Lower leg skin (tissue), 4 donors: ENCODE data around the gene LRSAM1. TPM values are rescaled to one million over a fixed set of nuclear protein-coding genes. Genes with fewer than 3 reads are reported as not detected.

Source experiments
- DNase-seq, 2 donors: peaks; one replicate each; pipeline ENCODE4 v3.0.0-alpha.2; 2019; ENCODE audit warnings: low spot score in 2 of 2
- H3K4me3 ChIP-seq: fragments of 200-600 bp; sonication (generic); 2 replicates; pipeline ENCODE4 v1.5.1; 2017; ENCODE audit warnings: mild to moderate bottlenecking, low read depth; ENCODE audit not compliant: poor library complexity, severe bottlenecking
- CTCF ChIP-seq, 3 donors: fragments of 450-650 bp; IDR thresholded peaks; one replicate each; pipeline ENCODE4 v1.5.1; 2016; ENCODE audit warnings: antibody characterized with exemption in 3 of 3, mild to moderate bottlenecking in 3 of 3, moderate library complexity in 2 of 3
- POLR2A ChIP-seq, 2 donors: fragments of 450-650 bp; IDR thresholded peaks; one replicate each; pipeline ENCODE4 v1.6.1; 2016 to 2017; ENCODE audit warnings: antibody characterized with exemption in 2 of 2, mild to moderate bottlenecking in 1 of 2, moderate library complexity in 1 of 2
- WGBS, 2 donors: methylation state at CpG; one replicate each; pipeline ENCODE4 v1.1.5; 2018; 5-methylcytosine and 5-hydroxymethylcytosine counted together
- intact Hi-C: fragments of 100-400 bp; cut with DNase I; formaldehyde crosslinking; loops from one replicate; pipeline ENCODE4 v1.15.0; 2023; ENCODE audit warnings: low total_unique reads
- total RNA-seq, 4 donors: library from RNA; depleted of rRNA; stranded (reverse); fragments of >200 nt; gene quantifications; one replicate each; pipeline ENCODE4 v1.1.0, GENCODE V29; 2016

The LRSAM1 gene
- total RNA-seq, 4 donors from 2014 or later, result 37.9 to 47.9 (median 41.9) TPM

DNA sequence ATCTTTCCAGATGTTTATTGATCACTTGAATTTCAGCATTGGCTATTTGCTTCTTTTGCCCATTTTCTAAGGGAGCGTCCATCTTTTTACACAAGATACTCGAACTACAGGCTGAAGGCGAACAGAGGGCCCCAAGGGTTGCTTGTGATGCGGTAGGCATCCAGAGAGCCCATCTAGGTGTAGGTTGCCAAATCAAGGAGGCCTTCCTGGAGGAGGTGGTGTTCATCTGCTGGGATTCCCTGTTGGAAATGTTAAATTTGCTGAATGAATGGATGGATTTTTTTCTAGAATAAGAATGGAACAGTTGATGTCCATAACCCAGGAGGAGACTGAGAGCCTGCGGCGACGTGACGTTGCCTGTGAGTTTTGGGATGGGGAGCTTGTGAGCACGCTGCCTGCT is 31.4 kb downstream of the LRSAM1 start:
- no peak for DNase-seq
- TF ChIP-seq POLR2A (IDR thresholded peaks at IDR 0.05) (no peak), CTCF (IDR thresholded peaks at IDR 0.05) (no peak)
- H3K4me3 ChIP-seq, result no peak overlapping the region
- intact Hi-C loops, result no loop called here
- WGBS, 2 donors, result 96 to 99% methylated on average over 9 of the region's 9 CpGs

GRCh38 chr9:127485995-127486394 is 34.7 kb downstream of the LRSAM1 start:
- H3K4me3 ChIP-seq, result no peak overlapping the region
- intact Hi-C loops, result no loop called here
- WGBS, 2 donors, result 72 to 86% methylated on average over 10 to 11 of the region's 11 CpGs
- no peak for DNase-seq
- TF ChIP-seq POLR2A (IDR thresholded peaks at IDR 0.05), result no peak
- no peak for TF ChIP-seq CTCF (IDR thresholded peaks at IDR 0.05)

- intact Hi-C loops, result no loop called here
- TF ChIP-seq POLR2A (IDR thresholded peaks at IDR 0.05) (no peak), CTCF (IDR thresholded peaks at IDR 0.05) (no peak)
- no peak overlapping the region for H3K4me3 ChIP-seq
- 87 to 96% methylated on average over 8 of the region's 8 CpGs for WGBS, 2 donors
- DNase-seq, result no peak
Measured at GRCh38 chr9:127488946-127489345, 37.6 kb downstream of the LRSAM1 start.

- intact Hi-C loops, result loop anchor here (10.0 kb wide), 1 partner anchor 1515 kb away; no protein-coding TSS in a partner anchor
- TF ChIP-seq CTCF (IDR thresholded peaks at IDR 0.05) (no peak), POLR2A (IDR thresholded peaks at IDR 0.05) (no peak)
- H3K4me3 ChIP-seq, result no peak overlapping the region
- WGBS, 2 donors, result 88 to 90% methylated on average over 14 to 19 of the region's 22 CpGs
- no peak for DNase-seq
Measured at GRCh38 chr9:127489471-127490115, 38.3 kb downstream of the LRSAM1 start.

- no peak for TF ChIP-seq CTCF (IDR thresholded peaks at IDR 0.05)
- H3K4me3 ChIP-seq, result no peak overlapping the region
- intact Hi-C loops, result loop anchor here (10.0 kb wide), 1 partner anchor 1514 kb away; no protein-coding TSS in a partner anchor
- DNase-seq, result no peak
- 91 to 95% methylated on average over 9 of the region's 9 CpGs for WGBS, 2 donors
Measured at GRCh38 chr9:127490535-127491230, 39.4 kb downstream of the LRSAM1 start.
